Measurements from ENCODE around the gene CGNL1. TPM values are rescaled to one million over a fixed set of nuclear protein-coding genes. Genes with fewer than 3 reads are reported as not detected.

Gene CGNL1, protein sequence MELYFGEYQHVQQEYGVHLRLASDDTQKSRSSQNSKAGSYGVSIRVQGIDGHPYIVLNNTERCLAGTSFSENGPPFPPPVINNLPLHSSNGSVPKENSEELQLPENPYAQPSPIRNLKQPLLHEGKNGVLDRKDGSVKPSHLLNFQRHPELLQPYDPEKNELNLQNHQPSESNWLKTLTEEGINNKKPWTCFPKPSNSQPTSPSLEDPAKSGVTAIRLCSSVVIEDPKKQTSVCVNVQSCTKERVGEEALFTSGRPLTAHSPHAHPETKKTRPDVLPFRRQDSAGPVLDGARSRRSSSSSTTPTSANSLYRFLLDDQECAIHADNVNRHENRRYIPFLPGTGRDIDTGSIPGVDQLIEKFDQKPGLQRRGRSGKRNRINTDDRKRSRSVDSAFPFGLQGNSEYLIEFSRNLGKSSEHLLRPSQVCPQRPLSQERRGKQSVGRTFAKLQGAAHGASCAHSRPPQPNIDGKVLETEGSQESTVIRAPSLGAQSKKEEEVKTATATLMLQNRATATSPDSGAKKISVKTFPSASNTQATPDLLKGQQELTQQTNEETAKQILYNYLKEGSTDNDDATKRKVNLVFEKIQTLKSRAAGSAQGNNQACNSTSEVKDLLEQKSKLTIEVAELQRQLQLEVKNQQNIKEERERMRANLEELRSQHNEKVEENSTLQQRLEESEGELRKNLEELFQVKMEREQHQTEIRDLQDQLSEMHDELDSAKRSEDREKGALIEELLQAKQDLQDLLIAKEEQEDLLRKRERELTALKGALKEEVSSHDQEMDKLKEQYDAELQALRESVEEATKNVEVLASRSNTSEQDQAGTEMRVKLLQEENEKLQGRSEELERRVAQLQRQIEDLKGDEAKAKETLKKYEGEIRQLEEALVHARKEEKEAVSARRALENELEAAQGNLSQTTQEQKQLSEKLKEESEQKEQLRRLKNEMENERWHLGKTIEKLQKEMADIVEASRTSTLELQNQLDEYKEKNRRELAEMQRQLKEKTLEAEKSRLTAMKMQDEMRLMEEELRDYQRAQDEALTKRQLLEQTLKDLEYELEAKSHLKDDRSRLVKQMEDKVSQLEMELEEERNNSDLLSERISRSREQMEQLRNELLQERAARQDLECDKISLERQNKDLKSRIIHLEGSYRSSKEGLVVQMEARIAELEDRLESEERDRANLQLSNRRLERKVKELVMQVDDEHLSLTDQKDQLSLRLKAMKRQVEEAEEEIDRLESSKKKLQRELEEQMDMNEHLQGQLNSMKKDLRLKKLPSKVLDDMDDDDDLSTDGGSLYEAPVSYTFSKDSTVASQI
- 7.9 and 12.0 TPM in 2 replicates for total RNA-seq

GRCh38 chr15:57375827-57376695 is at the start of gene CGNL1:
CGNL1 (plus strand) TSS chr15:57376505; CDS start chr15:57438000, 61,495 bp downstream.

GRCh38 chr15:57591822-57592367 is 215.6 kb downstream of the CGNL1 start, which contains the start of gene MYZAP:
MYZAP (plus strand) TSS chr15:57591904; CDS start chr15:57592035, 131 bp downstream.

Other genes starting within 250 kb of the CGNL1 start
- 0.54 TPM in 1 of 2 replicates, not detected in the other for gene MYZAP, start 215.4 kb downstream of the CGNL1 start, total RNA-seq

All from cardiac atrium fibroblast (primary cell).